HG03558 (cell line): Measurements from ENCODE around the gene IL16.

Experiments used
- ATAC-seq: cut with Tn5 transposase; IDR thresholded peaks from one replicate; pipeline ENCODE4 v1.9.1; 2021; ENCODE audit warnings: moderate number of reproducible peaks; ENCODE audit not compliant: unreplicated experiment; ENCODE audit errors: extremely low read depth

The IL16 gene

GRCh38 chr15:81271761-81272644 is 75.3 kb downstream of the IL16 start:
- ATAC-seq = no peak

- ATAC-seq = no peak
Measured at GRCh38 chr15:81273200-81273599, 76.5 kb downstream of the IL16 start.

DNA sequence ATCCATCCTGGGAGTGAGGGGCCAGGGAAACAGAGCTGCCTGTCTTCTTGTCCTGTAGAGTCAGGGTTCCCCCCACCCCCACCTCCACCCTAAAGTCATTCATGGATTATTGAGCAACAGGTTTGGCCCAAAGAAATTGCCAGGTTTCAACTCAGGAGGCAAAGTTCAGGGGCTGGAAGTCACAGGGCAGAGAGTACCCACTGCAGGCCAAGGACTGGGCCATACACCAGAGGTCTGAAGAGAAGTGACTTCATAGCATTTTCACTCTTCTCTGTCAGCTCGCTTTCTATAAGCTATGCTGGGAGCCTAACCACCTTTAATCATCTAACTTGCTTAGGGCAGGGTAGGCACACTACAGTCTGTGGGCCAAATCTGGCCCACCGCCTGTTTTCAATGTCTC is 77.2 kb downstream of the IL16 start:
- no peak for ATAC-seq

DNA sequence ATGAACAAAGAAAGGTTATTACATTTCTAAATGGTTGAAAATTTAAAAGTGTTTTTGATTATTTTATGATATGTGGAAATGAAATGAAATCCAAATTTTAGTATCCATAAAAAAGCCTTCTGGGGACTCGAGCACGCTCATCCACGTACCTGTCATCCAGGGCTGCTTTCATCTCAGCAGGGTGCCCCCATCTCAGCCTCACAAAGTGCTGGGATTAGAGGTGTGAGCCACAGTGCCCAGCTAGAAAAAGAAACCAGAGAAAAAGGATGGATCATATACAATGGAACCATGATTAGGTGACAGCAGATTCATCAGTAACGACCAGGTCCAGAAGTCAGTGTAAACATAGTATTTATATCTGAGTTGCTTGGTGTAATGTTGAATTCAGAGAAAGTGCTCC is 77.6 kb downstream of the IL16 start:
- ATAC-seq = no peak

DNA sequence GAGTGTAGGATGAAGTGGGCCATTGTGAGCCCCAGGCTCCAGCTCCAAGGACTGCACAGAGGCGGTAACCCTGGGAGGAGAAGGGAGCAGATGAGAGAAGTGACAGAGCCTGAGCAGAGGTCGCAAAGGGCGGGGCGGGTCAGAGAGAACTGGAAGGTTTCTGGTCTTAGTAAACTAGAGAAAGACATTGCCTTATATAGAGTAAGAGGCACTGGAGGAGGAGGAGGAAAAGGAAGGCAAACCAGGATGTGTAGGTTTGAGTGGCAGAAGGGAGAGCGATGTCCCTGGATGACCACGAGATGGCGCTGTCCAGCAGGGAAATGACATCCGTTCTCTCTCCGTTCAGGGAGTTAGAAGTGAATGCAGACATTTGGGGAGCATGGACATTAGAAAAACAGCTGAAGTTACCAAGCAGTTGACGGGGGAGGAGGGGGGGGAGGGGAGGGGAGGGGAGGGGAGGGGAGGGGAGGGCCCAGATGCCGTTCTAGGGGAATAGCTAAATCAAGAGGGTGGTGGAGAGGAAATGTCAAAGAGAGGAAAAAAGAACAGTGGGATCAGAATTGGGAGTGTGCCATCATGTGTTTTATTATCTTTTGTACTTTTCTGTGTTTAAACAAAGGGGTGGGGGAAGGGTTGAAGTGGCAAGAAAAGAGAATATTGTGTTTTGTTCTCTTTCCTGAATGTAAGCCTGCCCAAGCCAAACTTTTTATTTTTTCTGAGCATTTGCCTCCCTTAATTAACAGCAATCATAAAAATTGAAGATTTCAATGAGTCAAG is 78.4 kb downstream of the IL16 start:
- ATAC-seq = peak; percentile 66

GRCh38 chr15:81275711-81276392 is 79.2 kb downstream of the IL16 start:
- no peak for ATAC-seq

DNA sequence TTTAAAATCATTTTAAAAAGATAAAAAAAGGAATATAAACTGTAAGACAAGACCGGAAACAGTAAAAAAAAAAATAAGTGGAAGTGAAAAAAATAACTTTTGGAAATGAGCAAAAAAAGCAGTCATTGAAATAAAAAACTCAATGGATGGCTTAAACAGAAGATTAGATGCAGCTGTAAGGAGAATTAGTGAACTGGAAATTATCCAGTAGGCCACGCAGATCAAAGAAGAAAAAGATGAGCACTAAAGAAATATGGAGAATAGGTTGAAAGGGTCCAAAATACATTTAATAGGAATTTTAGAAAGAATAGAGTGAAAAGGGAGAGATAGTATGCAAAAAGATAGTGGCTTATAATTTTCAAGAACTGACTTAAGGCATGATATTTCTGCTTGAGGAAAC is 80.3 kb downstream of the IL16 start:
- ATAC-seq = no peak

GRCh38 chr15:81277851-81278250 is 81.2 kb downstream of the IL16 start:
- ATAC-seq = no peak

GRCh38 chr15:81278306-81279029 is 81.8 kb downstream of the IL16 start:
- ATAC-seq = no peak

DNA sequence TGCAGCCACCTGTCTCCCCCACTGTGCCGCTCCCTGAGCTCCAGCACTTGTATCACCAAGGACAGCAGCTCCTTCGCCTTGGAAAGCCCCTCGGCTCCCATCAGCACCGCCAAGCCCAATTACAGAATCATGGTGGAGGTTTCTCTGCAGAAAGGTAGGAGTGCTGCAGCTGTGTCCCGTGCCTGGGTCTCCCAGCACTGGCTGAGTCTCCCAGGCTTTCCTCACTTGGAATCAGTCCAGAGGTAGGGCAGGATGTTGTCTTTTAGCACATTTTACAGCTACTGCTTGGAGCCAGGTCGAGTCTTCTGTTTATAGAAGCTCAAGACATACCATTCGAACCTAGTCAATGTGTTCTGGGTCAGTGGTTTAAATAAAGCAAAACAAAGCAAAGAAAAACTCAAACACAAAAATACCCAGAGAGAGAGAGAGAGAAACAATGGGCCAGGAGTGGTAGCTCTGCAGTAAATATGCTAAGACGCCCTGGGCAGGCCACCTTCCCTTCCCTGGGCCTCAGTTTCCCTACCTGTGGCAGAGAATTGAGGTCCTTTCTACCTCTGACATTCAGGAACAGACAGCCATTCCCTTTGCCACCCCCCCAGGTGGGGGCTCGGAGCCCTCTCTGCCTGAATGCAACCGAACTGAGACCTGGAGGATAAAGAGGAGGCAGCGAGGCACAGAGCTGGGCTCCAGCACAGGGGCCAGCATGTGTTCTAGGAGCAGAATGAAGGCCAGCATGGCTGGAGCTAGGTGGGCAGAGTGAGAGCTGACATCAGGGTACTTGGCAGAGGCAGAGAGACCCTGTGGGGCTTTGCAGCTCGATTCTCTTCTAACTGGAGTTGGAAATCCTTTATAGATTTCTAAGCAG is 83.2 kb downstream of the IL16 start:
- ATAC-seq = no peak

DNA sequence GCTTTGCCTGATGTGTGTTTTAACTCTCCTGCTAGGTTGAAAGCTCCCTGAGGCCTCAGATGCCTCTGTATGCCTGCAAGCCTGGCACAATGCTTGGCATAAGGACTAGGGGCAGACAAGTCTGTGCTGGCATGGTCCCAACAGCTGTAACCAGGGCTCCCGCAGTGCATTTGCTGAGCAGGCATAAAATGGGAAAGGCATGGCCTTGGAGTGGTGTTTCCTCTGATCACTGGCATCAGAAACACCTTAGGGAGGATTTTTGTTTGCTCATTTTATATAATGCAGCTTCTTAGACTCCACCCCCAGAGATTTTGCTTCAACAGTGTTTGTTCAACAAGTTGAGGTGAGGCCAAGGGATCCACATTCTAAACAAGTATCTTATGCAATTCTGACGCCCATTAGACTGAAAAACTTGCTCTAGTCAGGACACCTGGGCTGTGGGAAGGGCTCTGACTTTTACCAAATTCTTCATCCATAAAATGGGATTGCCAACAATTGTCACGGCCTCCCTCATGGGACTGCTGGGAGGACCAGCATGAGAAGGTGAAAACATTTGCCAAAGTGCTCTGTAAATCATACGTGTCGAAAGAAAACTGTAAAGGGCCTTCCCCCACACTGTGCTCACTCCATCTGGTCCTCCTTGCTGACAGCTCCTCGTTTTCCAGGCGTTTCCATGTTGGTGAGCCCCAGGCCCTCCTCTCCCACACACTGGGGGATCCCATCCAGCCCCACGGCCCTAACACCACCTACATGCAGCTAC is 84.2 kb downstream of the IL16 start:
- no peak for ATAC-seq

DNA sequence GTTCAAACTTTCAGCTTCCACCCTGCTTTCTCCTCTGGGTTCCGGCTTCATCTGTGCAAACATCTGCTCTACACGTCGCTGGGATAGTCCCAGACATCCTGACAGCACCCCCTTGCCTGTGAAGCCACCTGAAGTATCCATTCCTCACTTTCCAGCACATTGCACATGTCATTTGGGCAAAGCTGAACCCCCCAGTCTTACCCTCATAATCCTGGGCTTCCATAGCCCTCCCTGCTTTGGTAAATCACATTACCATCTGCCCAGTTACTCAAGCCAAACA is 84.7 kb downstream of the IL16 start:
- no peak for ATAC-seq

DNA sequence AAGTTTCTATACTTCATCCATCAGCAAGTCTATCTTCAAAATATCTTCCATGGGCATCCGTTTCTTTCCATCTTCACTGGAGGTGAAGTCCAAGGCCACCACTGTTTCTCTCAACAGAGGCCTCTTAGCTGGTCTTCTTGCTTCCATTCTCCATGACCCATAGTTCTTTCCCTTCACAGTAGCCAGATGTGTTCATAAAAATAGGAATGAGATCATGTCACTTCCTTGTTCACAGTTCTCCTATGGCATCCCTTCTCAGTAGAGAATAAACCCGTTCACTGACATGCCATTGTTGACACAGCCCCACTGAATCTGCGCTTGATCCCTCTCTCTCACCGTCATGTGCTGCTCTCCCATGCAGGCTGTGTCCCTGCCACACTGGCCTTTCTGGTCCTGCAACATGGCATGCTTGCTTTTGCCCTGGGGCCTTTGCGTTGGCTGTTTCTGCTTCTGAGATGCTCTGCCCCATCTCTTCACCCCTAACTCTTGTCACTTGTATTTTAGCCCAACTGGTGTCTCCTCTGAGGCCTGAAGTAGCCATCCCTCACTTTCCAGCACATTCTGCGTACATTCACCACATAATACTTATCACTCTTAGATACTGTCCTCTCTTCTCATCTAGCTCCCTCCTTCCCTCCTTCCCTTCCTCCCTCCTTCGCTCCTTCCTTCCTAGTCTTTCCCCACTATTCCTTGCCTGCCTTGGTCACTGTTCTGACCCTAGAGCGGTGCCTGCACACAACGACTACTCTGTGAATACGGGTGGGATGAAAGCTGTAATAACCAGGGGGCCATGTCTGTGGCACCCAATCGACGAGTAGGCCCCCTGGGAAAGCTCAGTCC is 85.3 kb downstream of the IL16 start:
- ATAC-seq = no peak

GRCh38 chr15:81282606-81282895 is 85.9 kb downstream of the IL16 start:
- no peak for ATAC-seq

DNA sequence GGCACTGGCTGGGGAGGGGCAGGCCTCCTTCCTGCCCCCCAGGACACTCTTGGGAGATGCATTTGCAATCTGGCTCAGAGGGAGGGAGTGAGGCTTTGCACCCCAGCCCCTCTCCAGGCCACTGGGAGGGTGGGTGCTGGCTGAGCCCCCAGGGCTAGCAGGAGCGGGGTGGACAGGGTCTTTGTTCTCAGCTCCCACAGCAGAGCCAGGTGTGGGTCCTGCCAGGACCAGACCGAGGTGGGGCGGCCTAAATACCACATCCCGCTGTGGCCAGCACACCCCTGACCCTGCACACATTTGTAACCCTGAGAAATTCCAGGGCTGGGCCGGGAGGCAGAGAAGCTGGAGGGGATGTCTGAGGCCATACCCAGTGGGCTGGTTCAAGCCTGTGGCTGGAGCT is 86.2 kb downstream of the IL16 start:
- ATAC-seq = no peak

- no peak for ATAC-seq
Measured at GRCh38 chr15:81284256-81285031, 87.8 kb downstream of the IL16 start.

DNA sequence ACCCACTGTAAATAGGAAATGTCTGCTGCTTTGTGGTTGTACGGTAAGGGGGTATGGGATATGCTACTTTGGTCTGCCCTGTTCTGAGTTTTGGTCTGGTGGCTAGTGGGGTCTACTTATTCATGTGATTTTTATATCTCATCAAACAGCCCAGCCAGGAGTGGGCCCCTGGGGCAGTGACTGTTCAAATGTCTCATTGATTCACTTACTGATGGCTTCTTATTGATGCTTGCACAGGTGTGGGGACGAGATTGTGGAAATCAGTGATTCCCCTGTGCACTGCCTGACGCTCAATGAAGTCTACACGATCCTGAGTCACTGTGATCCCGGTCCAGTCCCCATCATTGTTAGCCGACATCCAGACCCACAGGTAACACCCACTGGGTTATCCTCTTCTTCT is 88.8 kb downstream of the IL16 start:
- ATAC-seq = no peak
